HFFc6 (cell line): ENCODE measurements around the gene SUCLG1. TPM values are rescaled to one million over a fixed set of nuclear protein-coding genes. Genes with fewer than 3 reads are reported as not detected.
"Not testable (repeated sequence)": the region's sequence is repeated elsewhere in the genome, so short reads cannot be mapped to it uniquely, and the experiment has no call there.

Experiments used
- DNase-seq: peaks from one replicate; pipeline ENCODE4 v3.0.0-alpha.2; 2018
- H3K27ac Mint-ChIP-seq: 2 replicates; pipeline ENCODE4 v1.8.0; 2020; ENCODE audit warnings: mild to moderate bottlenecking, mixed read lengths
- H3K27me3 Mint-ChIP-seq: 2 replicates; pipeline ENCODE4 v1.8.0; 2021; ENCODE audit warnings: mild to moderate bottlenecking, moderate library complexity, mixed read lengths; ENCODE audit not compliant: insufficient read depth
- H3K36me3 Mint-ChIP-seq: 2 replicates; pipeline ENCODE4 v1.8.0; 2021; ENCODE audit warnings: low read depth, mixed read lengths
- H3K4me1 Mint-ChIP-seq: 2 replicates; pipeline ENCODE4 v1.8.0; 2020; ENCODE audit warnings: low read depth, mixed read lengths
- H3K4me3 Mint-ChIP-seq: 2 replicates; pipeline ENCODE4 v1.8.0; 2020; ENCODE audit warnings: mild to moderate bottlenecking, moderate library complexity, mixed read lengths
- H3K9me3 Mint-ChIP-seq: 2 replicates; pipeline ENCODE4 v1.8.0; 2020; ENCODE audit warnings: mild to moderate bottlenecking, mixed read lengths
- total RNA-seq, 6 experiments: library from RNA; stranded (reverse); fragmentation: NEBNext Ultra II Directional; extraction: Animal tissue kit (Norgen Biotek cat#: 25700); gene quantifications; 2 replicates in 1 of 6; 3 replicates in 5 of 6; pipeline ENCODE4 v1.2.3, GENCODE V29; 2021
- TF ChIP-seq, protein P1 (sequence below): fragments of 200-600 bp; sonication (generic); IDR thresholded peaks from 2 replicates; pipeline ENCODE4 v1.5.0; 2021; ENCODE audit warnings: antibody characterized with exemption, mild to moderate bottlenecking

Gene SUCLG1
- total RNA-seq, 6 experiments from 2014 or later, result 72.5 to 84.9 (median 79.2) TPM

DNA sequence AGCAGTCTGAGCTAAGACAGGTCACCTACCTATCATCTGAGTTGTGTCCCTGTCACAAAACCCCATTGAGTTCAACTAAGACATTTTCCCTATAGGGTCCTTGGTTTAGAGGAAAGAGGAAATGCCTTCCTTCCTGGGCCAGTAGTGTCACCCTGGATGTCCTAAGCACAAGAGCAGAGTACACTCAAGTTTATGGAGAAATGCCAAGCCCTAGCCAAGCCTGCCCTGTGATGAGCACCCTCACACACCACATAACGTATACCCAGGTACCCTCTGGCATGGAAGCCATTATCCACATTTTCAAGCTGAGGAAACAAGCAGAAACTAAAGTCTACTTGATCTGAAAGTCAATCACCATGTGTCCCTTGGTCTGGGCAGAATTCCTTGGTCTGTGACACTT, 37.3 kb downstream of the SUCLG1 start:
- peaks cover 1% of the 10 kb centered on the region; the same call in 1 of the 2 replicates for H3K27me3 Mint-ChIP-seq

GRCh38 chr2:84421197-84421596, 37.9 kb downstream of the SUCLG1 start:
- Mint-ChIP-seq H3K27ac (no peak overlapping the region), H3K9me3 (no peaks in the 10 kb centered on the region), H3K27me3 (peaks cover 1% of the 10 kb centered on the region), H3K4me1 (0 out of 2 replicates have a peak, but pooled peaks cover 5% of the 10 kb centered on the region), H3K4me3 (no peak overlapping the region), H3K36me3 (peaks cover 21% of the 10 kb centered on the region)
- TF ChIP-seq, protein P1, sequence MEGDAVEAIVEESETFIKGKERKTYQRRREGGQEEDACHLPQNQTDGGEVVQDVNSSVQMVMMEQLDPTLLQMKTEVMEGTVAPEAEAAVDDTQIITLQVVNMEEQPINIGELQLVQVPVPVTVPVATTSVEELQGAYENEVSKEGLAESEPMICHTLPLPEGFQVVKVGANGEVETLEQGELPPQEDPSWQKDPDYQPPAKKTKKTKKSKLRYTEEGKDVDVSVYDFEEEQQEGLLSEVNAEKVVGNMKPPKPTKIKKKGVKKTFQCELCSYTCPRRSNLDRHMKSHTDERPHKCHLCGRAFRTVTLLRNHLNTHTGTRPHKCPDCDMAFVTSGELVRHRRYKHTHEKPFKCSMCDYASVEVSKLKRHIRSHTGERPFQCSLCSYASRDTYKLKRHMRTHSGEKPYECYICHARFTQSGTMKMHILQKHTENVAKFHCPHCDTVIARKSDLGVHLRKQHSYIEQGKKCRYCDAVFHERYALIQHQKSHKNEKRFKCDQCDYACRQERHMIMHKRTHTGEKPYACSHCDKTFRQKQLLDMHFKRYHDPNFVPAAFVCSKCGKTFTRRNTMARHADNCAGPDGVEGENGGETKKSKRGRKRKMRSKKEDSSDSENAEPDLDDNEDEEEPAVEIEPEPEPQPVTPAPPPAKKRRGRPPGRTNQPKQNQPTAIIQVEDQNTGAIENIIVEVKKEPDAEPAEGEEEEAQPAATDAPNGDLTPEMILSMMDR, result no peak
- DNase-seq, result no peak

More for the DNA sequence above, 37.3 kb downstream of the SUCLG1 start:
- peaks cover 21% of the 10 kb centered on the region for H3K36me3 Mint-ChIP-seq
- H3K9me3 Mint-ChIP-seq, result no peaks in the 10 kb centered on the region
- H3K4me1 Mint-ChIP-seq, result 0 out of 2 replicates have a peak, but pooled peaks cover 5% of the 10 kb centered on the region
- TF ChIP-seq, protein P1, result no peak
- no peak overlapping the region for H3K4me3 Mint-ChIP-seq
- no peak for DNase-seq
- H3K27ac Mint-ChIP-seq, result no peak overlapping the region

DNA sequence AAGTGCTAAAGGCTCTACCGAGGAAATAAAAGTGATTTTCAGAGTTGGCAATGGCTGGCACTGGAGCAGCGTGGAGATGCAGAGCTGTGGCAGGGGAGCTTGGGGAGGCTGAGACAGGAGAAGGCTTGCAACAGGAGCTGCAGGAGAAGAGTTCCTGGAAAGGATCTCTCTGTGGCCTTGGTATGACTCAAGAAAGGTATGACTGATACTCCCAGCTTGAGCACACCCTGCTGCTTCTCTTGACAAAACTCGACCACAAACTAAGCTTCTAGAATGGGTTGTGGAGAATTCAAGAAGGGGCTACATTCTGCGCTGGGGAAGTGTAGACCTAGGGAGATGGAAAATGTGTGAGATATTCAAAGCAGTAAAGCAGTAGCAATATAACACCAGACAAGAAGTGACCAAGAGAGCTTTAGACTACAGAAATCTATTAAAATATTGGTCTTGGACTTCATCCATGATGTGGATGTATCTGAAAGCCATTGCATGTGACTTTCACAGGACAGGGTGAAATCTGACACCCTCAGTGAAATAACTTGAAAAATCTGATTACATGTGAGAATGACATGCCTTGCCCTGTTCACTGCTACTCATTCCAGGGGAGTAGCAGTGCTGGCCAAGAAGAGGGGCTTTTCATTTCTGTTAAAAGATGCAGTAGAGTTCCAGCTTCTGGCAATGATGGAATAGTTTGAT, 41.5 kb downstream of the SUCLG1 start:
- DNase-seq, result no peak
- Mint-ChIP-seq H3K27ac (no peak overlapping the region), H3K36me3 (peaks cover 6% of the 10 kb centered on the region)

DNA sequence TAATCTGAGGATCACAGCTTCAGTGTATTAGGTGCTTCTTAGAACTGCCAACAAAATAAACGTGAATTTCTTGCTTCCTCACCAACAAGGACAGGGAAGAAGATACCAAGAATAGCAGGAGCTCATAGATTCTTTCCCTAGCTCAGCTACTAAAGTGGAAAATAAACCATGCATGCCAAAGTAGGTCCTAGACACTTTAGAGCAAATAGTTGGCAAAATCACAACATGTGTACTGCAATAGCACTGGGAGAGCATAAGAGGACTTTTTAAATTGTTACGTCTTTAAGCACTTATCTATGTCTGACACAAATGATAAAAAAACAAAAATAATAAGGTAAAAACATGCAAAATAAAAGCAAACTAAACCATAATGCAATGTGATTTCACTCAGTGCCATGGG, 49.5 kb downstream of the SUCLG1 start:
- DNase-seq, result no peak
- TF ChIP-seq, protein P1, result no peak
- H3K4me3 Mint-ChIP-seq, result no peak overlapping the region
- peaks cover 10% of the 10 kb centered on the region; the same call in 1 of the 2 replicates for H3K27me3 Mint-ChIP-seq
- peaks cover 7% of the 10 kb centered on the region; the same call in 1 of the 2 replicates for H3K4me1 Mint-ChIP-seq
- no peaks in the 10 kb centered on the region for H3K9me3 Mint-ChIP-seq
- no peaks in the 10 kb centered on the region for H3K36me3 Mint-ChIP-seq
- no peak overlapping the region for H3K27ac Mint-ChIP-seq

More for the DNA sequence above, 41.5 kb downstream of the SUCLG1 start:
- peaks cover 9% of the 10 kb centered on the region for H3K27me3 Mint-ChIP-seq
- H3K4me3 Mint-ChIP-seq, result no peak overlapping the region
- peaks cover 12% of the 10 kb centered on the region; the same call in 1 of the 2 replicates for H3K4me1 Mint-ChIP-seq
- H3K9me3 Mint-ChIP-seq, result no peaks in the 10 kb centered on the region
- TF ChIP-seq, protein P1, result no peak

GRCh38 chr2:84402111-84402510, 57.0 kb downstream of the SUCLG1 start:
- H3K9me3 Mint-ChIP-seq, H3K36me3 Mint-ChIP-seq, H3K27ac Mint-ChIP-seq, H3K4me1 Mint-ChIP-seq, H3K4me3 Mint-ChIP-seq, DNase-seq: not testable (repeated sequence)
- H3K27me3 Mint-ChIP-seq, result peaks cover 11% of the 10 kb centered on the region

GRCh38 chr2:84399839-84400238, 59.2 kb downstream of the SUCLG1 start:
- not testable (repeated sequence) for H3K4me1 Mint-ChIP-seq, H3K27ac Mint-ChIP-seq, H3K4me3 Mint-ChIP-seq, DNase-seq, H3K9me3 Mint-ChIP-seq, H3K36me3 Mint-ChIP-seq
- H3K27me3 Mint-ChIP-seq, result peaks cover 14% of the 10 kb centered on the region
